MM.1S (cell line): ENCODE results near the gene KRTAP10-5.

Source experiments
- CTCF ChIP-seq: fragments of 300-600 bp; sonication (generic); IDR thresholded peaks from 2 replicates; pipeline ENCODE4 v1.5.1; 2016; ENCODE audit warnings: antibody characterized with exemption, low read length, mixed read lengths
- EZH2 ChIP-seq: fragments of 300-600 bp; sonication (generic); optimal IDR thresholded peaks from 2 replicates; pipeline ENCODE3; 2017; ENCODE audit warnings: low read depth, mild to moderate bottlenecking, antibody characterized with exemption, low read length, mixed read lengths

GRCh38 chr21:44618909-44619308 is 38.5 kb upstream of the KRTAP10-5 start:
- TF ChIP-seq CTCF (no peak), EZH2 (no peak)
